DND-41 (cell line): ENCODE results near the gene TGFA.

Experiments
- ATAC-seq: fragments of 200-7000 bp; cut with Tn5 transposase; 3 replicates; pipeline ENCODE4 v1.9.1; 2021; ENCODE audit warnings: low read depth; ENCODE audit not compliant: insufficient read depth
- DNase-seq: peaks from one replicate; pipeline ENCODE4 v3.0.0-alpha.2; 2020
- H2AFZ ChIP-seq: 2 replicates; pipeline ENCODE4 v1.6.0; 2012; ENCODE audit warnings: low read depth, low read length
- H3K27ac ChIP-seq: 2 replicates; pipeline ENCODE4 v1.5.1; 2012; ENCODE audit warnings: low read length, inconsistent platforms
- H3K27me3 ChIP-seq: fragments of 200-600 bp; sonication (generic); 2 replicates; pipeline ENCODE4 v1.6.0; 2012; ENCODE audit warnings: low read length, mild to moderate bottlenecking, inconsistent platforms; ENCODE audit not compliant: insufficient read depth, poor library complexity
- H3K36me3 ChIP-seq: 2 replicates; pipeline ENCODE4 v1.5.1; 2012; ENCODE audit warnings: low read length, inconsistent platforms; ENCODE audit not compliant: insufficient read depth
- H3K4me1 ChIP-seq: 2 replicates; pipeline ENCODE4 v1.5.1; 2012; ENCODE audit warnings: mild to moderate bottlenecking, low read length; ENCODE audit not compliant: insufficient read depth
- H3K4me2 ChIP-seq: 2 replicates; pipeline ENCODE4 v1.6.0; 2012; ENCODE audit warnings: mild to moderate bottlenecking, moderate library complexity, low read length, inconsistent platforms; ENCODE audit not compliant: insufficient read depth
- H3K4me3 ChIP-seq, 2 experiments: fragments of 200-600 bp in 1 of 2; shearing (Covaris generic) in 1 of 2; 2 replicates each; pipeline ENCODE4 v1.5.1; 2012 to 2016; ENCODE audit warnings: inconsistent platforms in 2 of 2, low read length in 2 of 2, mild to moderate bottlenecking in 2 of 2, low read depth in 1 of 2, moderate library complexity in 1 of 2
- H3K79me2 ChIP-seq: 2 replicates; pipeline ENCODE4 v1.6.0; 2012; ENCODE audit warnings: low read length, inconsistent platforms; ENCODE audit not compliant: insufficient read depth
- H3K9ac ChIP-seq: 2 replicates; pipeline ENCODE4 v1.6.0; 2012; ENCODE audit warnings: low read depth, mild to moderate bottlenecking, inconsistent platforms, low read length, moderate library complexity
- H3K9me3 ChIP-seq: 2 replicates; pipeline ENCODE4 v1.5.1; 2012; ENCODE audit warnings: low read length, moderate library complexity, mild to moderate bottlenecking, inconsistent platforms; ENCODE audit not compliant: insufficient read depth, severe bottlenecking
- H4K20me1 ChIP-seq: 2 replicates; pipeline ENCODE4 v1.6.0; 2012; ENCODE audit warnings: low read length; ENCODE audit not compliant: insufficient read depth
- EZH2 ChIP-seq: IDR thresholded peaks from 3 replicates; pipeline ENCODE4 v1.6.1; 2012; ENCODE audit warnings: borderline replicate concordance, low read depth, mild to moderate bottlenecking, moderate library complexity, low read length, inconsistent platforms; ENCODE audit not compliant: severe bottlenecking
- TF ChIP-seq, protein P1 (sequence below): IDR thresholded peaks from 2 replicates; pipeline ENCODE4 v1.5.1; 2012; ENCODE audit warnings: borderline replicate concordance, low read length, moderate library complexity, mild to moderate bottlenecking; ENCODE audit not compliant: poor library complexity, severe bottlenecking; ENCODE audit errors: extremely low read depth

Gene TGFA

DNA sequence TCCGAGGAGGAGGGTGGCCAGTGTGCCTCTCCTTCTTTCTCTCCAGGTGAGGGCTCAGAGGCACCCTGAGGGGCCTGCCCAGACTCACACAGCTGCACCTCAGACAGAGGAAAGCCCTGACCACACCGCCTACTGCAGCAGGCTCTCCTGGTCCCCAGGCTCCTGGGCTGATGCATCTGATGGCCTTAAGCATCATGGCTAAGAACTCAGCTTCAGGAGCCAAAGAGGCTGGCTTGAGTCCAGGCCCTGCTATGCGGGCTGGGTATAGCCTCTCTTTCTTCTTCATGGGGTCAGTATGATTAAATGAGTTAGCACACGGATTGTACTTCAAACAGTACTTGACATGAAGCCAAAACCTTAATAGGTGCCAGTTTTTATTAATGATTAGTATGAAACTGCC is 89.6 kb downstream of the TGFA start:
- ATAC-seq (no peak), DNase-seq (no peak)
- Histone ChIP-seq H3K9me3 (no peaks in the 10 kb centered on the region), H3K27ac (no peak overlapping the region), H3K27me3 (peaks cover 35% of the 10 kb centered on the region), H3K36me3 (no peaks in the 10 kb centered on the region), H3K79me2 (no peaks in the 10 kb centered on the region), H4K20me1 (no peaks in the 10 kb centered on the region), H3K4me1 (no peaks in the 10 kb centered on the region), H3K4me2 (no peak overlapping the region), H3K9ac (no peak overlapping the region), H2AFZ (no peak overlapping the region), H3K4me3 (no peak overlapping the region)
- TF ChIP-seq, protein P1, sequence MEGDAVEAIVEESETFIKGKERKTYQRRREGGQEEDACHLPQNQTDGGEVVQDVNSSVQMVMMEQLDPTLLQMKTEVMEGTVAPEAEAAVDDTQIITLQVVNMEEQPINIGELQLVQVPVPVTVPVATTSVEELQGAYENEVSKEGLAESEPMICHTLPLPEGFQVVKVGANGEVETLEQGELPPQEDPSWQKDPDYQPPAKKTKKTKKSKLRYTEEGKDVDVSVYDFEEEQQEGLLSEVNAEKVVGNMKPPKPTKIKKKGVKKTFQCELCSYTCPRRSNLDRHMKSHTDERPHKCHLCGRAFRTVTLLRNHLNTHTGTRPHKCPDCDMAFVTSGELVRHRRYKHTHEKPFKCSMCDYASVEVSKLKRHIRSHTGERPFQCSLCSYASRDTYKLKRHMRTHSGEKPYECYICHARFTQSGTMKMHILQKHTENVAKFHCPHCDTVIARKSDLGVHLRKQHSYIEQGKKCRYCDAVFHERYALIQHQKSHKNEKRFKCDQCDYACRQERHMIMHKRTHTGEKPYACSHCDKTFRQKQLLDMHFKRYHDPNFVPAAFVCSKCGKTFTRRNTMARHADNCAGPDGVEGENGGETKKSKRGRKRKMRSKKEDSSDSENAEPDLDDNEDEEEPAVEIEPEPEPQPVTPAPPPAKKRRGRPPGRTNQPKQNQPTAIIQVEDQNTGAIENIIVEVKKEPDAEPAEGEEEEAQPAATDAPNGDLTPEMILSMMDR, result no peak
- TF ChIP-seq EZH2, result no peak

DNA sequence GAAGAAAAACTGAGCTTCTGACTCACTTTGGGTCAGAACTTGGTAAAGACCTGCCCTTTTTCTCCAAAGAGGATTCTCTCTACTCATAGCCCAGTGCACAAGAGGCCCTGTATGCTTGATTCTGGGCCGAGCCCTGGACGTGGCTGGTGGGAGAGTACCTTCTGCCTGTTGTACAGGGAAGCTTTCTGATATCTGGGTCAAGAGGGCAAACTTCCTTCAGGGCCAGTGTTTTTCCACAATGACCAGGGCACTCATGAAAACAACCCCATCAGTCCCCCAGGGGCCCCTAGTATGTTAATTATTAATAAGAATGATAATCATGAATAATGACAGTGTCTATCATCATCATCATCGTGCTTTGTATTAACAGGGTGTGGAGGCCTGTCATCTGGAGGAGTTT is 90.0 kb downstream of the TGFA start:
- Histone ChIP-seq H2AFZ (no peak overlapping the region), H3K4me2 (no peak overlapping the region), H3K36me3 (no peaks in the 10 kb centered on the region), H3K27me3 (peaks cover 39% of the 10 kb centered on the region), H3K9ac (no peak overlapping the region), H3K9me3 (no peaks in the 10 kb centered on the region), H3K79me2 (no peaks in the 10 kb centered on the region), H3K27ac (no peak overlapping the region), H4K20me1 (no peaks in the 10 kb centered on the region), H3K4me1 (no peaks in the 10 kb centered on the region), H3K4me3 (no peak overlapping the region)
- TF ChIP-seq, protein P1, result no peak
- no peak for TF ChIP-seq EZH2
- ATAC-seq (no peak), DNase-seq (no peak)

DNA sequence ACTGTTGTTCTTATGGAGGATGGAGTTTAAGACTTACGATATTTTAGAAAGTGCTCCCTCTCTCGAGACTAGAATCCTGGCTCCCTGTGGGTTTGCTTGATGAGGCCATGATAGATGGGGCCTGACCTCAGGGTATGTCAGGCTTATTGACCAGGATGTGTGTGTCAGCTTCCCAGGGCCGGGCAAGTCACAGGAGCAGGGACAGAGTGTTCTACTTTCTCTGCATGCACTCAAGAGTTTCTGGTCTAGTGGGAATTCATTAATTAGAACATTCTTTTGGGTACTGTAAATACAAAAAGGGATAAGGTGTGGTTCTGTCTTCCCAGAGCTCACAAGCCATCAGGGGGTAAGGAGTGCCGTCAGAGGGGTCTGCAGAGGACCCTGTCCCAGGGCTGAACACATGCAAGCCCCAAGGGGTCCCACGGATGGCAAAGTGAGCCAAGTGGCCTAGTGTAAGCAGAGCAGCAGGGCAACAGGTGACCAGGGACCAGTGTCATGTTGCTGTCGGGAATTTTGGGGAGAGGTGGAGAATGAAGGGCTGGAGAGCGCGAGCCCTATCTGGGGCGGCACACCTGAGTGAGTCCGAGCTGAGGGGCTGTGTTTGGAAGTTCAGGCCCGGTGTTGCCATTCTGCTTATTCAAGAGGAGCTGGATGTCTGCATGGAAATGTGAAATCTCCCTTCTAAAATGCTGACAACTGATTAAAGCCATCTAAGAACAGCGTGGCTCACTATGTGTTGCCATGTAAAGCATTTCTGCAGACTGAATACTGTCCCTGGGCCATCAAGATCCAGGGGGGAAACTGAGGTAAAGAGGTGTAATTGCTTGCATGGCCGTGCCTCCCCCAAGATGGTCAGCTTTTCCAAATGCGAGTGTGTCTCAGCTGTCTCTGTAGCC is 91.4 kb downstream of the TGFA start:
- peaks cover 39% of the 10 kb centered on the region for H3K27me3 ChIP-seq
- no peaks in the 10 kb centered on the region for H3K79me2 ChIP-seq
- TF ChIP-seq, protein P1, result no peak
- TF ChIP-seq EZH2, result no peak
- no peaks in the 10 kb centered on the region for H3K36me3 ChIP-seq
- H2AFZ ChIP-seq, result no peak overlapping the region
- no peaks in the 10 kb centered on the region for H4K20me1 ChIP-seq
- H3K9me3 ChIP-seq, result no peaks in the 10 kb centered on the region
- no peaks in the 10 kb centered on the region for H3K4me1 ChIP-seq
- DNase-seq (no peak), ATAC-seq (no peak)
- no peak overlapping the region for H3K4me3 ChIP-seq
- no peak overlapping the region for H3K4me2 ChIP-seq
- H3K27ac ChIP-seq, result no peak overlapping the region
- no peak overlapping the region for H3K9ac ChIP-seq
